Sigmoid colon (tissue), 7 donors: ENCODE measurements around the gene CTDSPL2. TPM values are rescaled to one million over a fixed set of nuclear protein-coding genes. Genes with fewer than 3 reads are reported as not detected.

Source experiments
- DNase-seq: peaks from one replicate; pipeline ENCODE4 v3.0.0-alpha.2; 2019
- H3K27ac ChIP-seq, 4 donors: fragments of 200-600 bp; sonication (generic); one replicate each; pipeline ENCODE4 v1.5.1; 2016 to 2019; ENCODE audit warnings: mild to moderate bottlenecking in 1 of 4
- H3K27me3 ChIP-seq, 3 donors: fragments of 200-600 bp; sonication (generic); one replicate each; pipeline ENCODE4 v1.5.1; 2019; ENCODE audit warnings: mild to moderate bottlenecking in 1 of 3
- H3K36me3 ChIP-seq, 4 donors: fragments of 200-600 bp; sonication (generic); one replicate each; pipeline ENCODE4 v1.5.1; 2016 to 2019
- H3K4me1 ChIP-seq, 4 donors: fragments of 200-600 bp; sonication (generic); one replicate each; pipeline ENCODE4 v1.5.1; 2017 to 2019
- H3K4me3 ChIP-seq, 4 donors: fragments of 200-600 bp; sonication (generic); one replicate each; pipeline ENCODE4 v1.5.1; 2017 to 2019; ENCODE audit warnings: mild to moderate bottlenecking in 2 of 4, moderate library complexity in 1 of 4
- H3K9me3 ChIP-seq, 4 donors: fragments of 200-600 bp in 3 of 4; sonication (generic) in 3 of 4; one replicate each; pipeline versions ENCODE4 v1.5.1 to v1.6.1; 2013 to 2019
- CTCF ChIP-seq, 4 experiments: fragments of 450-650 bp in 3 of 4; fragments of 200-600 bp in 1 of 4; IDR thresholded peaks; one replicate each; pipeline ENCODE4 v1.5.1; 2016 to 2019; ENCODE audit warnings: antibody characterized with exemption in 4 of 4, mild to moderate bottlenecking in 3 of 4, moderate library complexity in 2 of 4
- EP300 ChIP-seq, 4 donors: sonication (generic); formaldehyde crosslinking; IDR thresholded peaks; one replicate each; pipeline ENCODE4 v1.6.1; 2017; ENCODE audit warnings: antibody characterized with exemption in 4 of 4
- POLR2A ChIP-seq, 2 donors: fragments of 450-650 bp; IDR thresholded peaks; one replicate each; pipeline ENCODE4 v1.6.1; 2016; ENCODE audit warnings: antibody characterized with exemption in 2 of 2, mild to moderate bottlenecking in 2 of 2, moderate library complexity in 2 of 2
- POLR2AphosphoS5 ChIP-seq, 4 donors: sonication (generic); formaldehyde crosslinking; IDR thresholded peaks; one replicate each; pipeline ENCODE4 v1.6.1; 2017; ENCODE audit warnings: antibody characterized with exemption in 4 of 4
- WGBS, 2 donors: extraction: QIAGEN DNeasy Blood & Tissue Kit; methylation state at CpG; one replicate each; pipeline ENCODE4 v1.1.7; 2013; 5-methylcytosine and 5-hydroxymethylcytosine counted together
- intact Hi-C: fragments of 100-400 bp; cut with DNase I; formaldehyde crosslinking; loops from one replicate; pipeline ENCODE4 v1.15.1; 2023
- polyA plus RNA-seq, 3 donors: library from polyadenylated mRNA; stranded (reverse); fragments of 200-250 nt; gene quantifications; one replicate each; pipeline ENCODE4 v1.2.3, GENCODE V29; 2013
- total RNA-seq, 4 donors: library from RNA; depleted of rRNA; stranded (reverse); fragments of >200 nt; gene quantifications; one replicate each; pipeline ENCODE4 v1.1.0, GENCODE V29; 2016
- donor health status: healthy with polysubstance abuse.
- donor health status: Bipolar disorder and iron deficiency.
- donor health status: healthy.

The CTDSPL2 gene
- total and polyA plus RNA-seq, 7 donors, result 5.4 to 57.8 (median 25.4) TPM

GRCh38 chr15:44574734-44575133 lies 147.3 kb downstream of the CTDSPL2 start:
- DNase-seq, result no peak
- intact Hi-C loops, result loop anchor here (10.0 kb wide), 1 partner anchor 160 kb away; the partner anchor contains the start of gene TRIM69
- 79 to 85% methylated on average over 1 of the region's 1 CpG for WGBS, 2 donors
- H3K27me3 ChIP-seq, result no peaks in the 10 kb centered on the region
- no peak overlapping the region for H3K27ac ChIP-seq
- TF ChIP-seq POLR2AphosphoS5 (IDR thresholded peaks at IDR 0.05) (no peak), POLR2A (IDR thresholded peaks at IDR 0.05) (no peak), CTCF (IDR thresholded peaks at IDR 0.05) (no peak), EP300 (IDR thresholded peaks at IDR 0.05) (no peak)
- no peaks in the 10 kb centered on the region for H3K4me1 ChIP-seq
- H3K4me3 ChIP-seq, result no peak overlapping the region
- peaks cover 0 to 50% (median 6%) of the 10 kb centered on the region in 4 donors for H3K36me3 ChIP-seq
- no peaks in the 10 kb centered on the region for H3K9me3 ChIP-seq

Other genes starting within 250 kb of the CTDSPL2 start
- 1 to 10 TPM in 2 of 4 donors, under 1 TPM in 2; 0.41 to 1.8 (median 1.0) TPM for gene FRMD5, start 232.4 kb upstream of the CTDSPL2 start, total RNA-seq
- gene FRMD5, start 232.4 kb upstream of the CTDSPL2 start, polyA plus RNA-seq, result under 1 TPM; 0.60 to 0.93 (median 0.92) TPM
- 10 to 100 TPM; 68.6 to 97.4 (median 88.4) TPM for gene GOLM2, start 138.9 kb upstream of the CTDSPL2 start, total RNA-seq
- 10 to 100 TPM; 27.5 to 39.6 (median 37.1) TPM for gene GOLM2, start 138.9 kb upstream of the CTDSPL2 start, polyA plus RNA-seq
- 10 to 100 TPM; 50.4 to 92.0 (median 56.7) TPM for gene EIF3J, start 109.5 kb downstream of the CTDSPL2 start, total RNA-seq
- 10 to 100 TPM; 39.6 to 50.1 (median 44.2) TPM for gene EIF3J, start 109.5 kb downstream of the CTDSPL2 start, polyA plus RNA-seq
- gene SPG11, start 236.0 kb downstream of the CTDSPL2 start, total RNA-seq, result 10 to 100 TPM; 56.7 to 88.1 (median 64.9) TPM
- 10 to 100 TPM; 12.9 to 40.0 (median 17.4) TPM for gene SPG11, start 236.0 kb downstream of the CTDSPL2 start, polyA plus RNA-seq